Osteoblast (primary cell): ENCODE results near the gene LRRC36. TPM values are rescaled to one million over a fixed set of nuclear protein-coding genes. Genes with fewer than 3 reads are reported as not detected.
A peak's percentile ranks its signal among the peaks of the same experiment; 100 is the strongest.
"Not testable (repeated sequence)": the region's sequence is repeated elsewhere in the genome, so short reads cannot be mapped to it uniquely, and the experiment has no call there.

ENCODE experiments used
- DNase-seq: peaks from one replicate; pipeline ENCODE4 v3.0.0; 2011; ENCODE audit warnings: low spot score, mixed read lengths; ENCODE audit not compliant: insufficient read length; ENCODE audit errors: missing footprints
- H2AFZ ChIP-seq: 2 replicates; pipeline ENCODE4 v1.6.0; 2011; ENCODE audit warnings: mild to moderate bottlenecking, low read length
- H3K27ac ChIP-seq: 2 replicates; pipeline ENCODE4 v1.5.1; 2011; ENCODE audit warnings: mild to moderate bottlenecking, low read depth, low read length, moderate library complexity
- H3K27me3 ChIP-seq: 2 replicates; pipeline ENCODE4 v1.6.0; 2012; ENCODE audit warnings: mild to moderate bottlenecking, control low read depth, inconsistent platforms, low read length, moderate library complexity; ENCODE audit not compliant: insufficient read depth
- H3K36me3 ChIP-seq: 2 replicates; pipeline ENCODE4 v1.5.1; 2011; ENCODE audit warnings: mild to moderate bottlenecking, low read length, control low read depth, moderate library complexity; ENCODE audit not compliant: insufficient read depth
- H3K4me1 ChIP-seq: 2 replicates; pipeline ENCODE4 v1.5.1; 2011; ENCODE audit warnings: mild to moderate bottlenecking, low read length, control low read depth, moderate library complexity; ENCODE audit not compliant: insufficient read depth
- H3K4me2 ChIP-seq: 2 replicates; pipeline ENCODE4 v1.6.0; 2011; ENCODE audit warnings: mild to moderate bottlenecking, low read length; ENCODE audit not compliant: insufficient read depth
- H3K4me3 ChIP-seq: fragments of 200-600 bp; sonication (generic); 3 replicates; pipeline ENCODE4 v1.5.1; 2012; ENCODE audit warnings: mild to moderate bottlenecking, low read length, inconsistent platforms; ENCODE audit not compliant: insufficient read depth
- H3K79me2 ChIP-seq: 2 replicates; pipeline ENCODE4 v1.6.0; 2012; ENCODE audit warnings: mild to moderate bottlenecking, low read length, control low read depth, inconsistent platforms; ENCODE audit not compliant: insufficient read depth
- H3K9me3 ChIP-seq: 2 replicates; pipeline ENCODE4 v1.5.1; 2011; ENCODE audit warnings: low read depth, low read length, control low read depth
- H4K20me1 ChIP-seq: 2 replicates; pipeline ENCODE4 v1.6.0; 2012; ENCODE audit warnings: mild to moderate bottlenecking, low read length, control low read depth; ENCODE audit not compliant: insufficient read depth
- total RNA-seq: library from RNA; depleted of rRNA; stranded (reverse); fragments of >200 nt; gene quantifications from 2 replicates; pipeline ENCODE4 v1.2.3, GENCODE V29; 2012
- TF ChIP-seq, protein P1 (sequence below): IDR thresholded peaks from 2 replicates; pipeline ENCODE4 v1.5.1; 2011; ENCODE audit warnings: mild to moderate bottlenecking, low read depth, low read length, moderate library complexity; ENCODE audit errors: extremely low read depth

The LRRC36 gene
- total RNA-seq, 1 donor: not detected

DNA sequence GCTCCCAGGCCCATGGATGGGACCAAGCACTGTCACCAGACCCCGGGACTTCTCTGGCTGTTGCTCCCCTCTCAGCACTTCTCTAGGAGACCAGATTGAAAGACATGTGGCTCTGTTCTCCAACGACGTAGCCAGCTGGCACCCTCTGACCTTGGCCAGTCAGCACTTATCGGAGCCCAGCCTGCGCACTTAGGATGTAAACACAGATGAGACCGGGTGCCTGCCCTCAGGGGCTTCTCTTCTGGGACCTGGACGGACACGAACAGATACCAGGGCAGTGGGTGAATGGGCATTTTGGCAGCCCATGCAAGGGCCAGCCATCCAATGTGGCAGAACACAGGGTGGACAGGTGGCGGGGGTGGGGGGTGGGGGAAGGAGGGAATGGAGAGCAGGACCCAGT lies 83.0 kb downstream of the LRRC36 start:
- Histone ChIP-seq H3K4me3 (no peak overlapping the region), H4K20me1 (no peaks in the 10 kb centered on the region), H3K4me2 (no peak overlapping the region), H3K4me1 (peaks cover 28% of the 10 kb centered on the region), H3K36me3 (no peaks in the 10 kb centered on the region), H3K9me3 (no peaks in the 10 kb centered on the region), H3K27me3 (no peaks in the 10 kb centered on the region), H3K27ac (no peak overlapping the region), H3K79me2 (peaks cover 16% of the 10 kb centered on the region), H2AFZ (no peak overlapping the region)
- TF ChIP-seq, protein P1, sequence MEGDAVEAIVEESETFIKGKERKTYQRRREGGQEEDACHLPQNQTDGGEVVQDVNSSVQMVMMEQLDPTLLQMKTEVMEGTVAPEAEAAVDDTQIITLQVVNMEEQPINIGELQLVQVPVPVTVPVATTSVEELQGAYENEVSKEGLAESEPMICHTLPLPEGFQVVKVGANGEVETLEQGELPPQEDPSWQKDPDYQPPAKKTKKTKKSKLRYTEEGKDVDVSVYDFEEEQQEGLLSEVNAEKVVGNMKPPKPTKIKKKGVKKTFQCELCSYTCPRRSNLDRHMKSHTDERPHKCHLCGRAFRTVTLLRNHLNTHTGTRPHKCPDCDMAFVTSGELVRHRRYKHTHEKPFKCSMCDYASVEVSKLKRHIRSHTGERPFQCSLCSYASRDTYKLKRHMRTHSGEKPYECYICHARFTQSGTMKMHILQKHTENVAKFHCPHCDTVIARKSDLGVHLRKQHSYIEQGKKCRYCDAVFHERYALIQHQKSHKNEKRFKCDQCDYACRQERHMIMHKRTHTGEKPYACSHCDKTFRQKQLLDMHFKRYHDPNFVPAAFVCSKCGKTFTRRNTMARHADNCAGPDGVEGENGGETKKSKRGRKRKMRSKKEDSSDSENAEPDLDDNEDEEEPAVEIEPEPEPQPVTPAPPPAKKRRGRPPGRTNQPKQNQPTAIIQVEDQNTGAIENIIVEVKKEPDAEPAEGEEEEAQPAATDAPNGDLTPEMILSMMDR: no peak
- DNase-seq: peak; percentile 52

DNA sequence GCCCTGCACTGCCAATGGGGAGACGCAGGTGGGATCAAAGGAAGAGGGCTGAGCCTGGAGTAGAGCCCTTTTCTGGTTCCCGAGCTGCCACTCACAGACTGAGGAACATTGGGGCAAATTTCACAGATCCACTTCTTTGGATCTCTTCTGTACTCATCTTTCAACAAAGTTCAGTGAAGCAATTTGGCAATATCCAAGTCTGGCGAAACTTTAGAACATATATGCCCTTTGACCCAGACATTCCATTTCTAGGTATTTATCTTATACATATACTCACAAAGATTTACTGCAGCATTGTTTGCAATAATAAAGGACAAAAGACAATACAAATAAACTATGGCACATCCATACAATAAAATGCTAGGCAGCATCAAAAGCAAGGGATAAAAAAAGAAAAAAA lies 84.7 kb downstream of the LRRC36 start:
- H3K4me3 ChIP-seq: no peak overlapping the region
- peak; percentile 80 for DNase-seq
- TF ChIP-seq, protein P1: no peak
- no peaks in the 10 kb centered on the region for H3K36me3 ChIP-seq
- no peak overlapping the region for H2AFZ ChIP-seq
- H3K9me3 ChIP-seq: no peaks in the 10 kb centered on the region
- H3K27ac ChIP-seq: no peak overlapping the region
- no peaks in the 10 kb centered on the region for H3K27me3 ChIP-seq
- no peaks in the 10 kb centered on the region for H4K20me1 ChIP-seq
- H3K4me1 ChIP-seq: peaks cover 18% of the 10 kb centered on the region
- H3K4me2 ChIP-seq: no peak overlapping the region
- peaks cover 19% of the 10 kb centered on the region for H3K79me2 ChIP-seq

DNA sequence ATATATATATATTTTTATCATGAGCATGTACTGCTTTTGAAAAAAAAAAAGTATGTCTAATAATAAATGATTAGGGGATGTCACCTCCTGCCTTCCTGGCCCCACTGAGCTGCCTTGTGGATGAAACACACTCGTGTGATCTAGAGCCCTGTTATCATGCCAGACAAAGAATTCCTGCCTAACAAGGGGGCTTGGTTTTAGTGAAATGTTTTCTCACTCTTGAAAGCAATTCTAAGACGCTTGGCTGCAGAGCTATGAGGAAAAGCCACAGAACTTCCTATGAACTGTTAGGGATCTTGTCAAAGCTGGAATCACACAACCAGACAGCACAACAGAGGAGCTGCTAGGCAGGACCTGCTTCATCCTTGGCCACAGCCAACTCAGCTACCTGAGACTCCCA lies 85.7 kb downstream of the LRRC36 start:
- Histone ChIP-seq H2AFZ (no peak overlapping the region), H3K79me2 (peaks cover 19% of the 10 kb centered on the region), H3K9me3 (no peaks in the 10 kb centered on the region), H3K4me2 (no peak overlapping the region), H3K27me3 (no peaks in the 10 kb centered on the region), H3K4me1 (peaks cover 12% of the 10 kb centered on the region), H4K20me1 (no peaks in the 10 kb centered on the region), H3K27ac (no peak overlapping the region), H3K36me3 (no peaks in the 10 kb centered on the region), H3K4me3 (no peak overlapping the region)
- TF ChIP-seq, protein P1: no peak
- DNase-seq: peak; percentile 71

DNA sequence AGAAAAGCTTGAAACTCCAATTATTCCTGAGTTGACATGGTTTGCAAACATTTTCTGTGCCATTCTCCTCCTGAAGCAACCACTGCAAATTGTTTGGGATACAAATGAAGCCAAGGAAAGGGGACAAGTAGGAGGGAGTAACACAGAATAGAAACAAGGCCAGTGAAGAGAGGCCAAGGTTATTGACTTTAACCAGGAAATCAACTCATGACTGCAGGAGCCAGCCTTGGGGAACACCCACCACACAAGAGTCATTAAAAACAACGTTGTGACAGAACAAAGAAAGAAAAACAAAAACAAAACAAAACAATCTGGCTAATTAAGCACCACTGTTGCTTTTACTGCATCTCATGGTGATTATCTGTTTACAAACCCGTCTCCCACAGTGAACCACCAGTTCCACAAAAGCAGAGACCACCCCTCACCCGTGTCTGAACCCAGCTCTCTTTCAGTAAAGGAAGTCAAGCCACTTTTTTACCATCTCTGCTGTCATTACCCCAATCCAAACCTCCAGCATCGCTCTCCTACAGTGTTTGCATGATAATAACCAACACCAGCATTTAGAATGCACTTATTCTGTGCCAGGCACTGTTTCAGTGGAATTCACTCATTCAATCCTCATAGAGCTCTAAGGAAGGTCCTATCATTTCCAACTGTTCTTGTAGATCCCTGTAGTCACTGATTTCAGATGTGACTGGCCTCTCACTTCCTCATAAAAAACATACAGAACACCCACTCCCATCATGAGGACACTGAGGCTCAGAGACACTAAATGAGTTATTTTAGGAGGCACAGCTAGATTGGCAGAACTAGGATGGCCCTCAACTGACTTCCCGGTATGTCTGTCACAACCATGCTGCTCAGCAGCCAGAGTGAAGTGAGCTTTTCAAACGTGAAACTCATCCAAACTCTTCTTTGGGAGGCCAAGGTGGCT lies 87.6 kb downstream of the LRRC36 start:
- no peak overlapping the region for H2AFZ ChIP-seq
- no peak overlapping the region for H3K4me2 ChIP-seq
- TF ChIP-seq, protein P1: no peak
- H3K4me1 ChIP-seq: peaks cover 7% of the 10 kb centered on the region
- no peak for DNase-seq
- H3K4me3 ChIP-seq: no peak overlapping the region
- H3K9me3 ChIP-seq: no peaks in the 10 kb centered on the region
- H3K27ac ChIP-seq: no peak overlapping the region
- H3K36me3 ChIP-seq: no peaks in the 10 kb centered on the region
- peaks cover 17% of the 10 kb centered on the region for H3K79me2 ChIP-seq
- H3K27me3 ChIP-seq: no peaks in the 10 kb centered on the region
- no peaks in the 10 kb centered on the region for H4K20me1 ChIP-seq

DNA sequence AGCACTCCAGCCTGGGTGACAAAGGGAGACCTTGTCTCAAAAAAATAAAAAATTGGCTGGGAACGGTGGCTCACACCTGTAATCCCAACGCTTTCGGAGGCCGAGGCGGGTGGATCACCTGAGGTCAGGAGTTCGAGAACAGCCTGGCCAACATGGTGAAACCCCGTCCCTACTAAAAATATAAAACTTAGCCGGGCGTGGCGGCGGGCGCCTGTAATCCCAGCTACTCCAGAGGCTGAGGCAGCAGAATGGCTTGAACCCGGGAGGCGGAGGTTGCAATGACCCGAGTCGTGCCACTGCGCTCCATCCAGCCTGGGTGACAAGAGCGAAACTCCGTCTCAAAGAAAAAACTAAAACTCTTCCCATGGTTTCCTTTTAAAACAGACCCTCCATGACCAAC lies 88.8 kb downstream of the LRRC36 start:
- H3K9me3 ChIP-seq: not testable (repeated sequence)
- Histone ChIP-seq H3K27ac (peak overlapping the region; percentile 88), H2AFZ (peak overlapping the region; percentile 92)

More for the DNA sequence above, 88.8 kb downstream of the LRRC36 start:
- not testable (repeated sequence) for H3K36me3 ChIP-seq, H3K4me1 ChIP-seq, DNase-seq, H3K27me3 ChIP-seq, H4K20me1 ChIP-seq
- H3K4me3 ChIP-seq: peak overlapping the region; percentile 92
- H3K4me2 ChIP-seq: peak overlapping the region; percentile 77
- H3K79me2 ChIP-seq: peaks cover 12% of the 10 kb centered on the region
